NOMO-1 treated with dmso at 0.1 percent for 144 hours (cell line): Measurements from ENCODE around the gene SUV39H2.
"Not testable (repeated sequence)": the region's sequence is repeated elsewhere in the genome, so short reads cannot be mapped to it uniquely, and the experiment has no call there.

Experiments used
- DNase-seq: peaks from one replicate; lab custom pipeline; 2025; ENCODE audit not compliant: unreplicated experiment; lab: John Stamatoyannopoulos, UW

The SUV39H2 gene

GRCh38 chr10:14878266-14879123 lies at the start of gene SUV39H2:
TSS of gene SUV39H2 (plus strand) at chr10:14878866. CDS start at chr10:14878889, 23 bp downstream.
- peak; percentile 84 for DNase-seq

GRCh38 chr10:14833106-14833505 lies 45.6 kb upstream of the SUV39H2 start:
- DNase-seq = no peak

GRCh38 chr10:14836208-14836607 lies 42.5 kb upstream of the SUV39H2 start:
- DNase-seq = no peak

- no peak for DNase-seq
Observed at GRCh38 chr10:14837003-14837756, 41.5 kb upstream of the SUV39H2 start.

- DNase-seq = peak; percentile 96
Observed at GRCh38 chr10:14837757-14838581, 40.7 kb upstream of the SUV39H2 start, which contains the start of the genes CDNF, HSPA14 and MSANTD7. TSS of gene CDNF (minus strand) at chr10:14838037. CDS start at chr10:14837946, 91 bp downstream. TSS of gene HSPA14 (plus strand) at chr10:14838306. CDS start at chr10:14838403, 97 bp downstream. TSS of gene MSANTD7 (plus strand) at chr10:14838306. CDS start at chr10:14842285, 3,979 bp downstream.

GRCh38 chr10:14838582-14839304 lies 39.9 kb upstream of the SUV39H2 start:
- peak; percentile 3 for DNase-seq

GRCh38 chr10:14839305-14839695 lies 39.4 kb upstream of the SUV39H2 start:
- DNase-seq = no peak

GRCh38 chr10:14840178-14840577 lies 38.5 kb upstream of the SUV39H2 start:
- no peak for DNase-seq

- no peak for DNase-seq
Observed at GRCh38 chr10:14843327-14843988, 35.2 kb upstream of the SUV39H2 start.

GRCh38 chr10:14844948-14845347 lies 33.7 kb upstream of the SUV39H2 start:
- DNase-seq = no peak

GRCh38 chr10:14852236-14852635 lies 26.4 kb upstream of the SUV39H2 start:
- DNase-seq = no peak

GRCh38 chr10:14855453-14855852 lies 23.2 kb upstream of the SUV39H2 start:
- no peak for DNase-seq

- DNase-seq = no peak
Observed at GRCh38 chr10:14858338-14858960, 20.2 kb upstream of the SUV39H2 start.

- no peak for DNase-seq
Observed at GRCh38 chr10:14859043-14859442, 19.6 kb upstream of the SUV39H2 start.

- no peak for DNase-seq
Observed at GRCh38 chr10:14859775-14860174, 18.9 kb upstream of the SUV39H2 start.

- DNase-seq = no peak
Observed at GRCh38 chr10:14860791-14861190, 17.9 kb upstream of the SUV39H2 start.

GRCh38 chr10:14864466-14864865 lies 14.2 kb upstream of the SUV39H2 start:
- DNase-seq = not testable (repeated sequence)

GRCh38 chr10:14864871-14865270 lies 13.8 kb upstream of the SUV39H2 start:
- DNase-seq = not testable (repeated sequence)

GRCh38 chr10:14873090-14873760 lies 5.4 kb upstream of the SUV39H2 start:
- no peak for DNase-seq
